HCEC 1CT (cell line): ENCODE data around the gene KIAA2012.

Experiments
- DNase-seq: peaks from one replicate; pipeline ENCODE4 v3.0.0-alpha.2; 2017

The KIAA2012 gene

GRCh38 chr2:202157211-202157990 lies 84.3 kb downstream of the KIAA2012 start:
- DNase-seq = no peak

DNA sequence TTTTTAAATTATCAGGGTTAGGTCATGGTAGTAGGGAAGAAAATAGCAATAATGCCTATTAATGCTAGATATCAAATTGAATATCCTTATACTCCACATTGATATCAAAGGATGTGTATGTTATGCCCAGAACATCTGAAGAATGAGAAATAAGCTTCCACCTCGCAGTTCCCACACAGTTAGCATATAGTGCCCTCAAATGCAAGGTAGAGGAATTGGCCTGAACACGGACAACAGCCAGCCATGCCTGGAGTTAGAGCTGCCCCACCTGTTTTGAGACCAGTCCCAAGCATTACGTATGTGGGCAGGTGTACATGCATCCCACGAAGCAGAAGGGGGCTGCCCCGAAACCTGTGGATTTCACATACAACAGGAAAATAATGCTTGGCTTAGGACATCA lies 85.7 kb downstream of the KIAA2012 start:
- DNase-seq = peak; percentile 41

- DNase-seq = no peak
These were observed 88.2 kb downstream of the KIAA2012 start for GRCh38 chr2:202161151-202161835.

- DNase-seq = no peak
These were observed 91.4 kb downstream of the KIAA2012 start for GRCh38 chr2:202164411-202164810.

DNA sequence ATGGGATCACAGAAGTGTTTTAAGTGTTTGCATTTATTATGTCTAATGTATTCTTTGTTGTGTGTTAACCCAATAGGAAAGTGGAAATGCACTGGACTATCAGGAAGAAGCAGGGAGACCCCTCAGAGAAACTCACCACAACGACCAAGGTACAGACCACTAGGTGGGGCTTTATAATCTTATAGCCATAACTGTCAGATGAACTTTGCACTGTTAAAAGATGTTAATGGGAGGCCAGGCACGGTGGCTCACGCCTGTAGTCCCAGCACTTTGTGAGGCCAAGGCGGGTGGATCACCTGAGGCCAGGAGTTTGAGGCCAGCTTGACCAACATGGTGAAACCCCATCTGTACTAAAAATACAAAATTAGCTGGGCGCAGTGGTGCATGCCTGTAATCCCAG lies 92.2 kb downstream of the KIAA2012 start:
- no peak for DNase-seq

GRCh38 chr2:202165945-202166344 lies 92.9 kb downstream of the KIAA2012 start:
- peak; percentile 55 for DNase-seq

- no peak for DNase-seq
These were observed 96.1 kb downstream of the KIAA2012 start for GRCh38 chr2:202169131-202169530.

GRCh38 chr2:202169832-202170424 lies 96.9 kb downstream of the KIAA2012 start:
- DNase-seq = no peak

DNA sequence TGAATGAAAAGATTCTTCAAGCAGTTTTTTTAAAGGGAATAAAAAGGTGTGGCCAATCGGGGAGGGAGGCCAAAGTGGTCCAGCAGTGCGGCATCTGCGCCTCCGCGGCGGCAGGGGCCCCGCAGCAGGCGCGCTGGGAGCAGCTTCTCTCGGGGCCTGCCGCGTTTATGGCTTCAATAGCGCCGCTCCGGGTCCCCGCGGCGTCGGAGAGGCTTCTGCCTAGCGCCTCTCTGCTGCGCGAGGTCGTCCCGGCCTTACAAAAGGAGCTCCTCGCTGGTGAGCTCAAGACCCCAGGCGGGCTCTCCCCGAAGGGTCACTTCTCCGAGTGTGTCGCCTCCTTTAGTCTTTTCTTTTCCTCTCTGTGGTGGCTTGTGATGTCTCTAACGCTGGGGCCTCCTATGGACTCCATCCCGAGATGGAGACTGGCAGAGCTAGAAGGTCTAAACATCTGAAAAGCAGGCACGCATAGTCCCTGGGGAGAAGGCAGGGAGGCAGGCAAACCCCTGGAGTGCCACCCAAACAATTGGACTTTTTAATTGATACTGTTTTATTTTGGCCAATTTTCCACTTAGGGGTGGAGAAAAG lies 98.3 kb downstream of the KIAA2012 start:
- no peak for DNase-seq

GRCh38 chr2:202172439-202173211 lies 99.6 kb downstream of the KIAA2012 start:
- DNase-seq = no peak

DNA sequence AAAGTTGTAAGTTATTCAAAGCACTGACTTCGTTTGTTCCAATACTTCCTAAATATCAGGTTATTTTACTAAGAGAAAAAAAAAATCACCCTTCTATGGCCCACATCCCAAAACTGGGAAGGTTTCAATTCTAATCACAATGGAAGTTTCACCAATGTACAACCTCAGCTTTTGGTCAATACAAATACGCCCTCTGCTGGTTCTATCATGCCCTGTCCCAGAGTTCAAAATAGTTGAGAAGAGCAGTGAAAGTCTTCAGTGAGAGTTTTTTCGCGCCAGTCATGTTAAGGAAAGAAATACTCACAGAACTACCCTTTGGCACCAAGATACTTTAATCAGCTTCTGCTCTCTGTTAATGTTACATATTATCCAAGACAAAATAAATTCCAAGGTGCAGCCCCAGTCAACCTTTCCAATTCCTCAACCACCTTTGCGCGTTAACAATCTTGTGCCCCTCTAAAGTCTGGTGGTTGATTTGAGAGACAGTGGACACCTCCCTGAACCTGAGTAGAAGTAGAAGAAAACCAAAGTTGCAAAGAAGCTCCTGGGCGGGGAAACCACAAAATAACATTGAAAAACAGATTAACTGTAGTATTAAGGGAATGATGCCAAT lies 105.4 kb downstream of the KIAA2012 start:
- peak; percentile 56 for DNase-seq

GRCh38 chr2:202184557-202184956 lies 111.5 kb downstream of the KIAA2012 start:
- DNase-seq = no peak

DNA sequence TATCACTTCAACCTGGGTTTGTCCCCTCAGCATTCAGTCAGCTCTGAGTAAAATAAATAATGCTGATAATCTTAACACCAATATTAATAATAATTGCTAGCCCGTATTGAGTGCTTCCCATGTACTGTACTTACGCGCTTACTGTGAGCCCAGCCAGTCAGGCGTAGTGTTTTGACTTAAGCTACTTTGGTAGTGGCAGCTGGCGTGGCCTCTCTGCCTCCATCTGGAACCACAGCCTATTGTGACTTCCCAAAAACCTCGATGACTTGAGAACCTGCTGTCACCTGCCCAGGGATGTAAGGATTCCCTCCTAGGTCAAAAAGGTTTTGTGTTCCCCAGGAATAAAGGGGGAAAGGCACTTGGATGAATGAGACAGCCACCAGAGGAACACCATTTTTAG lies 112.1 kb downstream of the KIAA2012 start:
- DNase-seq = no peak

- no peak for DNase-seq
These were observed 113.7 kb downstream of the KIAA2012 start for GRCh38 chr2:202186641-202187202.

GRCh38 chr2:202187570-202187969 lies 114.5 kb downstream of the KIAA2012 start:
- no peak for DNase-seq

DNA sequence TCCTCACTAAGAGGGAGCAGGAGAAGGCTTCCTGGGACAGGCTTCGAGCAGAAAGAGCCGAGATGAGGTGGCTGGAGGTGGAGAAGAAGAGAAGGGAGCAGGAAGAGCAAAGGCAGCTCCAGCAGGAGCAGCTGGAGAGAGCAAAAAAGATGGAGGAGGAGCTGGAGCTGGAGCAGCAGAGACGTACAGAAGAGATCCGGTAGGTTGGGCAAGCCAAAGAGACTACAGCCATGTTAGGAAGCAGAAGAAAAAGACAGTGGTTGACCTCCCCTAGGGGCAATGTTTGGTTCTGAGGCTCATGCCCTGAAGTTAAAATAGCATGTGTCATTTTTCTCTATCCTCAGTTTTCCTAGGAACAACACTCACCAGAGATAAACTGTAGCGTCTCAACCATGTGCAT lies 120.2 kb downstream of the KIAA2012 start:
- DNase-seq = no peak

GRCh38 chr2:202193881-202194353 lies 120.9 kb downstream of the KIAA2012 start:
- DNase-seq = no peak

DNA sequence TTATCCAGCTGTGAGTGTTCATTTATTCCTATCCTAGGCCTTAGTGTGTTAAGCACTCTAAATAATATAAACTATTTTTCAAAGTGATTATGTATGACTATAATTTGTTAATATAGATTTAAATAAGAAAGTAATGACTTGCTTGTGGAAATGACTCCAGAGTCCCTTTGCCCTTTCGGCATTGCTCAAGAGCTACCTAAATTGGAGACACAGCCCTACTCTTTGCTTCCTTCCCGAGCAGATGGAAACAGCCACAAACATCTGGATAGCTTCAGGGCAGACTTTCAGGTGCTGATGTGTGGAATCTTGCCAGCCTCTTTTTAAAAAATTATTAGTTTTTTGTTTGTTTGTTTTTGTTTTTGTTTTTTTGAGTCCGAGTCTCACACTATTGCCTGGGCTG lies 121.4 kb downstream of the KIAA2012 start:
- no peak for DNase-seq

- no peak for DNase-seq
These were observed 123.7 kb downstream of the KIAA2012 start for GRCh38 chr2:202196727-202197126.

DNA sequence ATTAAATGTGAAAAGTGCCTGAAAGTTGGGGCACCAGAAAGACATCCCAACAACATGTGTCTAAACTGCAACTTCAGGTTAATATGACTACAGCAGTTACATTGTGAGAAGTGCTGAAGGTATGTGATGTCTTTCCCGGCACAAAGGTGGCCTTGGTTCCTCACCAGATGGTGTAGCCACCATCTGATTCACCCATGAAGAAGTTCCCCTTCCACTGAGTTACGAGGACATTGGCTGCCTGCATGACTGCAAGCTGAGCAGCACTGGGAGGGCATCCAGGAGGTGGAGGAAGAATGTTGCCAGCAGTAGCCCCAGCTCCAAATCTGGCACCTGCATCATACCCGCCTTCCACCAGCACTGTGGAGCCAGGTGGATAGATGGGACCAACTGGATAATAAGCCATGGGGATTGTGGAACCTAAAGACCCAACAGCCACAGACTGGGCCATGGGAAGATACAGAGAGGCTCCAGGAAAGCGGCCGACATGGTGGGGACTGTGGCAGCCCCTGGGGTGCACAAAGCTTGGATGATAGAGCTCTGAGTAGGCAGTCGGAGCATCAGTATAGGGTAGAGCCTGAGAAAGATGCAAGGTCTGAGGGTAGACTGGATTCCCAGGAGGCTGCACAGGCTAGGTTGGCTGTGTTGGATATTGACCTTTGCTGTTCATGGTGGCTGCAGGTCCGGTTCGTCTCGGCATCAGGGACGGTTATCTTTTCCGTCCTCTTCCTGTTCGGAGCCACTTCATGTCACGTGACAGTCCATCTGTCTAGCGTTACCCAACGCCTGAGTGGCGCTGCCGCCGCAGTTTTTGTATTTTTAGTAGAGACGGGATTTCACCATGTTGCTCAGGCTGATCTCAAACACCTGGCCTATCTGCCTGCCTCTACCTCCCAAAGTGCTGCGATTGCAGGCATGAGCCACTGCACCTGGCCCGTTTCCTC lies 128.4 kb downstream of the KIAA2012 start:
- DNase-seq = no peak

DNA sequence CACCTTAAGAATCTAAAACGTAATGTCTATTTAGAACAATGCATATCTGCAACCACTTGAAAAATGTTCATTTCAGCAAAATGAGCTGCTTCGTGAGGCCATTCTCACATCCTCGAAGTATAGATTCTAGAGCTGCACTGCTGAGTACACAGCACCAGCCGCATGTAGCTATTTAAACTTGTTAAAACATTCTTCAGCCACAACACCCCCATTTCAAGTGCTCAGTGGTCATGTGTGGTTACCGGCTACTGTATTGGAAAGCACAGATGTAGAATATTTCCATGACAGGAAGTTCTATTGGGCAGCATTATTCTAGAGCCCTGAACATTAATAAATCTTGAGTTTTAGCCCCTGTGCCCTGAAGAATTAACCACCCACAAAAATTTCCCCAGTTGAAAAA lies 130.3 kb downstream of the KIAA2012 start:
- DNase-seq = no peak
